Coronary artery (tissue), 2 donors: ENCODE data around the gene ALAD.

Source experiments
- DNase-seq: peaks from one replicate; pipeline ENCODE4 v3.0.0-alpha.2; 2017; ENCODE audit warnings: low spot score
- H3K27ac ChIP-seq, 2 donors: fragments of 200-600 bp; sonication (generic); one replicate each; pipeline ENCODE4 v1.5.1; 2016 to 2019
- H3K4me3 ChIP-seq: fragments of 200-600 bp; sonication (generic); 2 replicates; pipeline ENCODE4 v1.5.1; 2016; ENCODE audit warnings: mild to moderate bottlenecking, moderate library complexity
- TF ChIP-seq, protein P1 (sequence below): fragments of 200-600 bp; sonication (generic); IDR thresholded peaks from one replicate; pipeline ENCODE4 v1.5.1; 2019; ENCODE audit warnings: antibody characterized with exemption

Gene ALAD

DNA sequence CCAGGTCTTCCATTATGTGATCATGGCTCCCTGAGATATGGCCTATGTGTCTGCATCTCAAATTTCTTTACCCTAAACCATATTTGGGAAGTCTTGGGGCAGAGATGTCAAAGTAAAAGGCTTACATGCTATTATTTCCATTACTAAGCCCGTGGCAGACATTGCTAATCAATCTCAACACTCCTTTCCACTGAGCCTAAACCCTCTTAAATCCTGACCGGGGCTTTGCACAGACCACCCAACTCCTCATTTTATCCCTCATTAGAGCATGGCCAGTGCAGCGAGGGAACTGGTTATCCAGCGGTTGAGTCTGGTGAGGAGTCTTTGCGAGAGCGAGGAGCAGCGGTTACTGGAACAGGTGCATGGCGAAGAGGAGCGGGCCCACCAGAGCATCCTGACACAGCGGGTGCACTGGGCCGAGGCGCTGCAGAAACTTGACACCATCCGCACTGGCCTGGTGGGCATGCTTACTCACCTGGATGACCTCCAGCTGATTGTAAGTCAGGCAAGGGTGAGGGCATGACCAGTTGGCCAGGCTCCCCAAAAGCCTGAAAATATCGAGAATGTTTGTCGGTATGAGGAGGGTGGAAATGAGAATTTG is 40.7 kb downstream of the ALAD start:
- Histone ChIP-seq H3K4me3 (no peak overlapping the region), H3K27ac (no peak overlapping the region)
- no peak for DNase-seq
- TF ChIP-seq, protein P1, sequence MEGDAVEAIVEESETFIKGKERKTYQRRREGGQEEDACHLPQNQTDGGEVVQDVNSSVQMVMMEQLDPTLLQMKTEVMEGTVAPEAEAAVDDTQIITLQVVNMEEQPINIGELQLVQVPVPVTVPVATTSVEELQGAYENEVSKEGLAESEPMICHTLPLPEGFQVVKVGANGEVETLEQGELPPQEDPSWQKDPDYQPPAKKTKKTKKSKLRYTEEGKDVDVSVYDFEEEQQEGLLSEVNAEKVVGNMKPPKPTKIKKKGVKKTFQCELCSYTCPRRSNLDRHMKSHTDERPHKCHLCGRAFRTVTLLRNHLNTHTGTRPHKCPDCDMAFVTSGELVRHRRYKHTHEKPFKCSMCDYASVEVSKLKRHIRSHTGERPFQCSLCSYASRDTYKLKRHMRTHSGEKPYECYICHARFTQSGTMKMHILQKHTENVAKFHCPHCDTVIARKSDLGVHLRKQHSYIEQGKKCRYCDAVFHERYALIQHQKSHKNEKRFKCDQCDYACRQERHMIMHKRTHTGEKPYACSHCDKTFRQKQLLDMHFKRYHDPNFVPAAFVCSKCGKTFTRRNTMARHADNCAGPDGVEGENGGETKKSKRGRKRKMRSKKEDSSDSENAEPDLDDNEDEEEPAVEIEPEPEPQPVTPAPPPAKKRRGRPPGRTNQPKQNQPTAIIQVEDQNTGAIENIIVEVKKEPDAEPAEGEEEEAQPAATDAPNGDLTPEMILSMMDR, result no peak

DNA sequence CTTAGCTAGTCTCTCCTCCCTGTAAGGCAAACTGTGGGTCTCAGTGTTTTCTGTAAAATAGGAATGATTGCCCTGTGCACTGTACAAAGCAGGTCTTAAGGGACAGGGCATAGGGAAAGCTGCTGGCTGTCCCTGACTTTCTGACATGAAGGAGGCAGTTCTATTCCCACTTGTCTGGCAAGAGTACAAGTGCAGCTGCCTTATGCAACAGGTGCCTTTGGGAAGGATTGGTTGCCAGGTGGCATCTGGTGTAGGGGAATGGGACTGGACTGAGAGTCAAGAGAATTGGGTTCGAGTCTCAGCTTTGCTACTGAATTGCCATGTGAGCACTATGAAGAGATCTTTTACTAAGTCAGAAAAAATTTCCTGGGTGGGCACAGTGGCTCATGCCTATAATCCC is 41.7 kb downstream of the ALAD start:
- TF ChIP-seq, protein P1, result no peak
- Histone ChIP-seq H3K27ac (no peak overlapping the region), H3K4me3 (no peak overlapping the region)
- no peak for DNase-seq

DNA sequence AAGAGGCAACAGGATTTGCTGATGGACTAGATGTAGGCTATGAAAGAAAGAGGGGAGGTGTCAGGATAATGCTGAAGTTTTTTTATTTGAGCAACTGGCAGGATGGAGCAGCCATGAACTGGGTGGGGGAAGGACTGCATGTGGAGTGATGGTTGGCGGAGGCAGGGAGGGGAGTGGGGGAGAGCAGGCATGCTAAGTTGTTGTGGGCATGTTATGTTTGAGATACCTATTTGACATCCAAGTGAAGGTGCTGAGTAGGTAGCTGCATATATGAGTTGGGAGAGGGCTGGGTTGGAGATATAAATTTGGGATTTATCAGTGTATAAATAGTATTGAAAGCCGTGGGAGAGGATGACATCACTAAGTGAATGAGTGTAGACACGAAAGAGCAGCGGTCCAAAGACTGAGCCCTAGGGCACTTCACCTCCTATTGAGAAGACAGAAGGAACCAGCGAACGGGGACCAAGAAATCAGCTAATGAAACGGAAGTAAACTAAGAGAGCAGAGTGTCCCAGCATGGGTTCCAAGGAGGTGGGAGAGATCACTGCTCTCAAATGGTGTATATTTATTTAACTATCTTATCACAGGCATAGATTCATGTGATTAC is 44.3 kb downstream of the ALAD start:
- DNase-seq, result no peak
- TF ChIP-seq, protein P1, result no peak
- no peak overlapping the region for H3K27ac ChIP-seq
- H3K4me3 ChIP-seq, result no peak overlapping the region

DNA sequence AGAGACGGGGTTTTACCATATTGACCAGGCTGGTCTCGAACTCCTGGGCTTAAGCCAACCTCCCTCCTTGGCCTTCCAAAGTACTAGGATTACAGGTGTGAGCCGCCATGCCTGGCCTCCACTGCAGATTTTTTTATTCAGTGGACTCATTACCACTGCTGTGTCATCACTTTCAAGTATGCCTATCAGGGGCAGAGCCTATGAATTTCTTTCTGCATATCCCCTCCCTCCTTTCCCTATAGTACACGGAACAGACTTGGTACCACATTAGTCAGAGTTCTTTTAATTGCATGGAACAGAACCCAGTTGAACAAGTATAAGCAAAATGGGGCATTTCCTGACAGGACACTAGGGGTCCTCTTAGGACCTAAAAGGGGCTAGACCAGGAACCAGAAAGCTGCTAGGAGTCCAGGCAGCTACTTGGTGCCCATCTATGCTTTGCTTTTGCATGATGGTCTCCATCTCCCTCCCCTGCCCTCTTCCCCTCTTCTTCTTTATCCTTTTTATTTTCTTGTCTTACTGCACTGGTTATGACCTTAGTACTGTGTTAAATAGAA is 46.0 kb downstream of the ALAD start:
- TF ChIP-seq, protein P1, result no peak
- H3K4me3 ChIP-seq, result no peak overlapping the region
- DNase-seq, result no peak
- no peak overlapping the region for H3K27ac ChIP-seq

DNA sequence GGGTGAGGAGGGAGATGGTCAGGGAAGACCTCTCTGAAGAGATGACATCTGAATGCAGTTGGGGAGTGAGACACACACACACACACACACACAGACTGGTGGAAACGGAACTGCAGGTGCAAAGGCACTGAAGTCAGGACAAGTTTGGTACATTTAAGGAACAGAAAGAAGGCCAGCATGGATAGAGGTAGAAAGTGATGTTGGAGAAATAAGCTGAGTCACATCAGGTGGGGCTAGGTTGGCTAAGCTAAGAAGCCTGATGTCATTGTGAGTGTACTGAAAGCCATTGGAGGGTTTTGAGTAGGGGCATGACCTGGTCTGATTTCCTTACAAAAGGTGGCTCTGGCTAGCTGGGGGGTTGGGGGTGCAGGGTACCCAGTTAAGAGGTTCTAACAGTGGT is 48.7 kb downstream of the ALAD start:
- Histone ChIP-seq H3K27ac (no peak overlapping the region), H3K4me3 (no peak overlapping the region)
- TF ChIP-seq, protein P1, result no peak

DNA sequence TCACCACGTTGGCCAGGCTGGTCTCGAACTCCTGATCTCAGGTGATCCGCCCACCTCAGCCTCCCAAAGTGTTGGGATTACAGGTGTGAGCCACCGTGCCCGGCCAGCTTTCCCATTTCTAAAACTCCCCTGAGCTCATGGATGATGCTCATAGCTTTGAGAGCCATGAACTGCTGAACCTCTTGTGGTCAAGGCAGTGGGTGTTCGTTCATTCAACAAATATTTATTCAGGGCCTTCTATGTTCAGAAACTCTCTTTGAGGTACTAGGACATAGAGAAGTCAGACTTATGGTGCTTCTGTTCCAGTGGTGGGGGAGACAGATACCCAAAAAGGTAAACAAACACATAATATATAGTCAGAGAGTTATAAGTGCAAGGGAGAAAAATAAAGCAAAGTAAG is 49.1 kb downstream of the ALAD start:
- DNase-seq, result no peak
- TF ChIP-seq, protein P1, result no peak
- Histone ChIP-seq H3K4me3 (no peak overlapping the region), H3K27ac (no peak overlapping the region)

More for the DNA sequence above, 48.7 kb downstream of the ALAD start:
- no peak for DNase-seq

DNA sequence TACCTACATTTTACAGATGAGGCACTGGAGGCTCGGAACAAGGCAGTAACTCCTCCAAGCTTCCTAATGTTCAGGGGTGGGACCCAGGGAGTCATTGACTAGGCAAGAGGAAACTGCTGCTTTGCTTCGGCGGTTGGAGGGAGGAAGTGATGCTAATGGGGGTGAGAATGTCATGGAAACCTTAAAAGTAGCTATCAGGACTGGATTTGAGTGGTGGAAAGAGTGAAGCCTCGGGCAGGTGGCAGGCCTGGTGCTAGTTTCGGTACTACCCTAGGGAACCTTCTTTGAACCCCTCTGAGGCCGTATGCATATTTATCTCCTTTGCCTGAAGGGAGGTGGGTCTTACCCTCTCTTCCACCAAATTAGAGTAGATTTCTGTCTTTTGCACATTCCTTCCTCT is 50.1 kb downstream of the ALAD start:
- Histone ChIP-seq H3K27ac (no peak overlapping the region), H3K4me3 (no peak overlapping the region)
- no peak for DNase-seq
- TF ChIP-seq, protein P1, result no peak
